HepG2 (cell line): ENCODE data around the gene UBE2O. TPM values are rescaled to one million over a fixed set of nuclear protein-coding genes. Genes with fewer than 3 reads are reported as not detected.

ENCODE experiments used
- ARID2 ChIP-seq: sonication (generic); formaldehyde crosslinking; IDR thresholded peaks from 2 replicates; pipeline ENCODE4 v1.8.1; 2022; ENCODE audit warnings: mild to moderate bottlenecking, missing genetic modification reagents, borderline replicate concordance
- ARNTL ChIP-seq: sonication (generic); formaldehyde crosslinking; IDR thresholded peaks from 2 replicates; pipeline ENCODE4 v1.4.0; 2020; ENCODE audit warnings: mild to moderate bottlenecking, missing genetic modification reagents
- BRD4 ChIP-seq: sonication (generic); formaldehyde crosslinking; IDR thresholded peaks from 2 replicates; pipeline ENCODE4 v1.4.0; 2020; ENCODE audit warnings: missing genetic modification reagents
- CHCHD3 ChIP-seq: sonication (generic); formaldehyde crosslinking; IDR thresholded peaks from 2 replicates; pipeline ENCODE4 v1.8.0; 2022; ENCODE audit warnings: mild to moderate bottlenecking, missing genetic modification reagents, moderate library complexity
- KAT2B ChIP-seq: fragments of 150-350 bp; IDR thresholded peaks from 2 replicates; pipeline ENCODE4 v1.6.1; 2014; ENCODE audit warnings: low read depth, low read length, borderline replicate concordance
- KDM6A ChIP-seq: IDR thresholded peaks from 2 replicates; pipeline ENCODE4 v1.6.1; 2016; ENCODE audit warnings: low read depth
- KMT2B ChIP-seq: IDR thresholded peaks from 2 replicates; pipeline ENCODE4 v1.6.1; 2016; ENCODE audit warnings: missing genetic modification reagents, missing compliant biosample characterization
- MEIS1 ChIP-seq: sonication (generic); formaldehyde crosslinking; IDR thresholded peaks from 2 replicates; pipeline ENCODE4 v1.9.0; 2021; ENCODE audit warnings: mild to moderate bottlenecking, missing genetic modification reagents, moderate library complexity, borderline replicate concordance
- SMYD3 ChIP-seq: sonication (generic); formaldehyde crosslinking; IDR thresholded peaks from 2 replicates; pipeline ENCODE4 v1.8.1; 2023; ENCODE audit warnings: mild to moderate bottlenecking, missing genetic modification reagents
- STAT5B ChIP-seq: sonication (generic); formaldehyde crosslinking; IDR thresholded peaks from 2 replicates; pipeline ENCODE4 v1.4.0; 2020; ENCODE audit warnings: missing genetic modification reagents
- ZNF205 ChIP-seq: IDR thresholded peaks from 2 replicates; pipeline ENCODE4 v1.6.1; 2018; ENCODE audit warnings: missing biosample characterization, missing genetic modification reagents
- ZNF441 ChIP-seq: sonication (generic); formaldehyde crosslinking; IDR thresholded peaks from 2 replicates; pipeline ENCODE4 v1.7.0; 2021; ENCODE audit warnings: missing genetic modification reagents, borderline replicate concordance
- ZNF547 ChIP-seq: sonication (generic); formaldehyde crosslinking; IDR thresholded peaks from 2 replicates; pipeline ENCODE4 v1.5.1; 2020; ENCODE audit warnings: mild to moderate bottlenecking, missing genetic modification reagents
- ZNF562 ChIP-seq: sonication (generic); formaldehyde crosslinking; IDR thresholded peaks from 2 replicates; pipeline ENCODE4 v1.8.0; 2022; ENCODE audit warnings: missing genetic modification reagents, borderline replicate concordance
- ZNF589 ChIP-seq: sonication (generic); formaldehyde crosslinking; conservative IDR thresholded peaks from 2 replicates; pipeline ENCODE4 v1.8.0; 2022; ENCODE audit warnings: mild to moderate bottlenecking, moderate library complexity, missing genetic modification reagents
- polyA plus RNA-seq, 8 experiments: library from polyadenylated mRNA; depleted of rRNA in 3 of 8; stranded (reverse) in 7 of 8; unstranded in 1 of 8; fragments of >200 nt; fragmentation: Illumina TruSeq in 4 of 8; extraction: Trizol in 4 of 8; gene quantifications; 2 replicates each; pipeline versions ENCODE4 v1.2.1 to v1.2.3, GENCODE V29; 2011 to 2016; ENCODE audit warnings: low read depth in 4 of 8, missing spikeins in 1 of 8, mixed read lengths in 1 of 8; ENCODE audit not compliant: insufficient read depth in 1 of 8
- total RNA-seq, 5 experiments: library from RNA; depleted of rRNA; stranded (reverse); fragments of >200 nt; fragmentation: Illumina TruSeq; extraction: Trizol; gene quantifications; 2 replicates each; pipeline ENCODE4 v1.2.3, GENCODE V29; 2016; ENCODE audit warnings: low read depth in 1 of 5
- TF ChIP-seq, protein P1 (sequence below): sonication (generic); formaldehyde crosslinking; IDR thresholded peaks from 2 replicates; pipeline ENCODE4 v1.4.0; 2020; ENCODE audit warnings: missing genetic modification reagents, mild to moderate bottlenecking, borderline replicate concordance
- TF ChIP-seq, protein P2 (sequence below): sonication (generic); formaldehyde crosslinking; IDR thresholded peaks from 2 replicates; pipeline ENCODE4 v1.5.1; 2020; ENCODE audit warnings: mild to moderate bottlenecking, moderate library complexity, missing genetic modification reagents
- TF ChIP-seq, protein P3 (sequence below): sonication (generic); formaldehyde crosslinking; IDR thresholded peaks from 2 replicates; pipeline ENCODE4 v1.5.0; 2020; ENCODE audit warnings: missing genetic modification reagents, mild to moderate bottlenecking, borderline replicate concordance
- TF ChIP-seq, protein P4 (sequence below): sonication (generic); formaldehyde crosslinking; IDR thresholded peaks from 2 replicates; pipeline ENCODE4 v1.5.0; 2020; ENCODE audit warnings: missing genetic modification reagents
- TF ChIP-seq, protein P5 (sequence below): sonication (generic); formaldehyde crosslinking; IDR thresholded peaks from 2 replicates; pipeline ENCODE4 v1.8.0; 2022; ENCODE audit warnings: mild to moderate bottlenecking, missing genetic modification reagents, moderate library complexity

The UBE2O gene
- total and polyA plus RNA-seq, 2 of the 13 experiments (the other 11 are each of a cell fraction or from before 2014, with no cell fraction given), result 21.5 to 23.5 TPM

DNA sequence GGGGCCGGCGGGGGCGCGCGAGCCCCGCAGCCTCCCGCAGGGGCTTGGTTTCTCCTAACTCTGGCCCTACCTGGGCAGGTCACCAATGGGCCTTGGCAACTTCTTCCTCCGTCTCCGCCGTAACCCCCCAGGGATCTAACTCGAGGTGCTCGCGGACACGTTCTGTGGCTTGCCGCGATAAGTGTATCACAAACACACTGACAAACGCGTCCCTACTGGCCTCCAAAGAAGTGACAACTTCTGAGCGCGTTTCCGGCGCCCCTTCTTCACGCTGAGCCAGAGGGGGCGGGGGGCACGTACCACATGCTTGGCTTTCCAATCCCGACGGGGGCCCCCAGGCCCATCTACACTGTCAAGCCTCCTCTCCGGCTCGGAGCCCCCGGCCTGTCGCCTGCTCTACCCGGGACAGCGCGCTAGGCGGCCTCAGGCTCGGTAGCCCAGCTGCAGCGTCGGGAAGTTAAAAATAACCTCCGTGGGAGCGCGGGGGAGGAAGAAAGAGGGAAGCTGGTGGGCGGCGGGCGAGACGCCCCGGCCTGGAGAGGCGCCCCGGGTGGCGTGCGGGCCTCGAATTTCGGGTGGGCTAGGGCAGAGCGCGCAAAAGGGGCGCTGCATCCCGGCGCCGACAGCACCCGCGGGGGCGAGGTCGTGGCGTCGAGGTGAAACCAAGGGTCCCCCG lies 69.3 kb downstream of the UBE2O start (continued):
- TF ChIP-seq, protein P1, sequence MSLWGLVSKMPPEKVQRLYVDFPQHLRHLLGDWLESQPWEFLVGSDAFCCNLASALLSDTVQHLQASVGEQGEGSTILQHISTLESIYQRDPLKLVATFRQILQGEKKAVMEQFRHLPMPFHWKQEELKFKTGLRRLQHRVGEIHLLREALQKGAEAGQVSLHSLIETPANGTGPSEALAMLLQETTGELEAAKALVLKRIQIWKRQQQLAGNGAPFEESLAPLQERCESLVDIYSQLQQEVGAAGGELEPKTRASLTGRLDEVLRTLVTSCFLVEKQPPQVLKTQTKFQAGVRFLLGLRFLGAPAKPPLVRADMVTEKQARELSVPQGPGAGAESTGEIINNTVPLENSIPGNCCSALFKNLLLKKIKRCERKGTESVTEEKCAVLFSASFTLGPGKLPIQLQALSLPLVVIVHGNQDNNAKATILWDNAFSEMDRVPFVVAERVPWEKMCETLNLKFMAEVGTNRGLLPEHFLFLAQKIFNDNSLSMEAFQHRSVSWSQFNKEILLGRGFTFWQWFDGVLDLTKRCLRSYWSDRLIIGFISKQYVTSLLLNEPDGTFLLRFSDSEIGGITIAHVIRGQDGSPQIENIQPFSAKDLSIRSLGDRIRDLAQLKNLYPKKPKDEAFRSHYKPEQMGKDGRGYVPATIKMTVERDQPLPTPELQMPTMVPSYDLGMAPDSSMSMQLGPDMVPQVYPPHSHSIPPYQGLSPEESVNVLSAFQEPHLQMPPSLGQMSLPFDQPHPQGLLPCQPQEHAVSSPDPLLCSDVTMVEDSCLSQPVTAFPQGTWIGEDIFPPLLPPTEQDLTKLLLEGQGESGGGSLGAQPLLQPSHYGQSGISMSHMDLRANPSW (CRISPR knock-in tag), result no peak
- TF ChIP-seq STAT5B (CRISPR knock-in tag), result no peak; the same call in 1 of the 2 replicates
- no peak for TF ChIP-seq KDM6A (CRISPR knock-in tag)
- TF ChIP-seq KAT2B, result no peak
- TF ChIP-seq KMT2B (CRISPR knock-in tag), result no peak; the same call in 1 of the 2 replicates
- TF ChIP-seq ZNF547, result no peak; the same call in 1 of the 2 replicates
- TF ChIP-seq ZNF441 (CRISPR knock-in tag), result no peak
- TF ChIP-seq ZNF562, result no peak
- TF ChIP-seq CHCHD3 (CRISPR knock-in tag), result peak; percentile 72; the same call in 1 of the 2 replicates
- no peak for TF ChIP-seq SMYD3
- TF ChIP-seq ARNTL, result no peak
- TF ChIP-seq, protein P2, sequence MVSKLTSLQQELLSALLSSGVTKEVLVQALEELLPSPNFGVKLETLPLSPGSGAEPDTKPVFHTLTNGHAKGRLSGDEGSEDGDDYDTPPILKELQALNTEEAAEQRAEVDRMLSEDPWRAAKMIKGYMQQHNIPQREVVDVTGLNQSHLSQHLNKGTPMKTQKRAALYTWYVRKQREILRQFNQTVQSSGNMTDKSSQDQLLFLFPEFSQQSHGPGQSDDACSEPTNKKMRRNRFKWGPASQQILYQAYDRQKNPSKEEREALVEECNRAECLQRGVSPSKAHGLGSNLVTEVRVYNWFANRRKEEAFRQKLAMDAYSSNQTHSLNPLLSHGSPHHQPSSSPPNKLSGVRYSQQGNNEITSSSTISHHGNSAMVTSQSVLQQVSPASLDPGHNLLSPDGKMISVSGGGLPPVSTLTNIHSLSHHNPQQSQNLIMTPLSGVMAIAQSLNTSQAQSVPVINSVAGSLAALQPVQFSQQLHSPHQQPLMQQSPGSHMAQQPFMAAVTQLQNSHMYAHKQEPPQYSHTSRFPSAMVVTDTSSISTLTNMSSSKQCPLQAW (CRISPR knock-in tag), result peak; percentile 64; the same call in 1 of the 2 replicates
- TF ChIP-seq, protein P3, sequence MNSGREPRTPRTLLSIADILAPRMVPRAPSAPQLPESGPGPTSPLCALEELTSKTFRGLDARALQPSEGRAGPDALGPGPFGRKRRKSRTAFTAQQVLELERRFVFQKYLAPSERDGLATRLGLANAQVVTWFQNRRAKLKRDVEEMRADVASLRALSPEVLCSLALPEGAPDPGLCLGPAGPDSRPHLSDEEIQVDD, result 0 out of 2 replicates have a peak, but pooled peaks have one; percentile 18
- peak; percentile 20; the same call in 1 of the 2 replicates for TF ChIP-seq ZNF205 (CRISPR knock-in tag)
- TF ChIP-seq, protein P4, sequence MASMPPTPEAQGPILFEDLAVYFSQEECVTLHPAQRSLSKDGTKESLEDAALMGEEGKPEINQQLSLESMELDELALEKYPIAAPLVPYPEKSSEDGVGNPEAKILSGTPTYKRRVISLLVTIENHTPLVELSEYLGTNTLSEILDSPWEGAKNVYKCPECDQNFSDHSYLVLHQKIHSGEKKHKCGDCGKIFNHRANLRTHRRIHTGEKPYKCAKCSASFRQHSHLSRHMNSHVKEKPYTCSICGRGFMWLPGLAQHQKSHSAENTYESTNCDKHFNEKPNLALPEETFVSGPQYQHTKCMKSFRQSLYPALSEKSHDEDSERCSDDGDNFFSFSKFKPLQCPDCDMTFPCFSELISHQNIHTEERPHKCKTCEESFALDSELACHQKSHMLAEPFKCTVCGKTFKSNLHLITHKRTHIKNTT (CRISPR knock-in tag), result no peak
- no peak for TF ChIP-seq MEIS1 (CRISPR knock-in tag)
- TF ChIP-seq ARID2 (CRISPR knock-in tag), result 0 out of 2 replicates have a peak, but pooled peaks have one; percentile 29
- TF ChIP-seq ZNF589, result 0 out of 2 replicates have a peak, but pooled peaks have one; percentile 63
- TF ChIP-seq, protein P5, sequence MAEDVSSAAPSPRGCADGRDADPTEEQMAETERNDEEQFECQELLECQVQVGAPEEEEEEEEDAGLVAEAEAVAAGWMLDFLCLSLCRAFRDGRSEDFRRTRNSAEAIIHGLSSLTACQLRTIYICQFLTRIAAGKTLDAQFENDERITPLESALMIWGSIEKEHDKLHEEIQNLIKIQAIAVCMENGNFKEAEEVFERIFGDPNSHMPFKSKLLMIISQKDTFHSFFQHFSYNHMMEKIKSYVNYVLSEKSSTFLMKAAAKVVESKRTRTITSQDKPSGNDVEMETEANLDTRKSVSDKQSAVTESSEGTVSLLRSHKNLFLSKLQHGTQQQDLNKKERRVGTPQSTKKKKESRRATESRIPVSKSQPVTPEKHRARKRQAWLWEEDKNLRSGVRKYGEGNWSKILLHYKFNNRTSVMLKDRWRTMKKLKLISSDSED, result no peak; the same call in 1 of the 2 replicates
- TF ChIP-seq BRD4 (CRISPR knock-in tag), result peak; percentile 24; the same call in 1 of the 2 replicates
